Activated T-cell treated with anti-CD3 and anti-CD28 coated beads, Interleukin-2, amount 50 U/mL, for 24 hours (primary cell): ENCODE data around the gene OSER1.

ENCODE experiments used
- DNase-seq: peaks from one replicate; pipeline ENCODE4 v3.0.0-alpha.2; 2020
- H3K27ac Mint-ChIP-seq: 2 replicates; pipeline ENCODE4 v1.8.0; 2020; ENCODE audit warnings: mild to moderate bottlenecking, mixed read lengths
- H3K27me3 Mint-ChIP-seq: 2 replicates; pipeline ENCODE4 v1.8.0; 2020; ENCODE audit warnings: mixed read lengths
- H3K36me3 Mint-ChIP-seq: 2 replicates; pipeline ENCODE4 v1.8.0; 2020; ENCODE audit warnings: low read depth, mixed read lengths
- H3K4me1 Mint-ChIP-seq: 2 replicates; pipeline ENCODE4 v1.8.0; 2020; ENCODE audit warnings: low read depth, mixed read lengths
- H3K4me3 Mint-ChIP-seq: 2 replicates; pipeline ENCODE4 v1.8.0; 2020; ENCODE audit warnings: mild to moderate bottlenecking, moderate library complexity, mixed read lengths
- H3K9me3 Mint-ChIP-seq: 2 replicates; pipeline ENCODE4 v1.8.0; 2020; ENCODE audit warnings: mixed read lengths

Gene OSER1

GRCh38 chr20:44183282-44183681 is 27.3 kb downstream of the OSER1 start:
- no peak overlapping the region for H3K4me3 Mint-ChIP-seq
- peaks cover 8% of the 10 kb centered on the region for H3K4me1 Mint-ChIP-seq
- H3K27me3 Mint-ChIP-seq = peaks cover 57% of the 10 kb centered on the region
- H3K27ac Mint-ChIP-seq = no peak overlapping the region
- H3K9me3 Mint-ChIP-seq = no peaks in the 10 kb centered on the region
- H3K36me3 Mint-ChIP-seq = no peaks in the 10 kb centered on the region
- DNase-seq = no peak

- H3K27me3 Mint-ChIP-seq = peaks cover 53% of the 10 kb centered on the region
- H3K9me3 Mint-ChIP-seq = no peaks in the 10 kb centered on the region
- no peaks in the 10 kb centered on the region for H3K36me3 Mint-ChIP-seq
- H3K4me1 Mint-ChIP-seq = peaks cover 8% of the 10 kb centered on the region
- H3K4me3 Mint-ChIP-seq = no peak overlapping the region
- no peak for DNase-seq
- no peak overlapping the region for H3K27ac Mint-ChIP-seq
Measured at GRCh38 chr20:44182863-44183262, 27.7 kb downstream of the OSER1 start.

- Mint-ChIP-seq H3K4me1 (peaks cover 3% of the 10 kb centered on the region), H3K9me3 (no peaks in the 10 kb centered on the region), H3K27me3 (peaks cover 47% of the 10 kb centered on the region), H3K36me3 (no peaks in the 10 kb centered on the region), H3K4me3 (no peak overlapping the region), H3K27ac (no peak overlapping the region)
- no peak for DNase-seq
Measured at GRCh38 chr20:44182135-44182765, 28.3 kb downstream of the OSER1 start.

- Mint-ChIP-seq H3K4me3 (no peak overlapping the region), H3K27ac (no peak overlapping the region), H3K9me3 (no peaks in the 10 kb centered on the region), H3K36me3 (no peaks in the 10 kb centered on the region), H3K4me1 (peaks cover under 1% of the 10 kb centered on the region), H3K27me3 (peaks cover 42% of the 10 kb centered on the region)
- no peak for DNase-seq
Measured at GRCh38 chr20:44181611-44182010, 29.0 kb downstream of the OSER1 start.

- H3K4me1 Mint-ChIP-seq = no peaks in the 10 kb centered on the region
Measured at GRCh38 chr20:44180814-44181213, 29.8 kb downstream of the OSER1 start.

GRCh38 chr20:44176833-44177534 is 33.6 kb downstream of the OSER1 start:
- no peaks in the 10 kb centered on the region for H3K9me3 Mint-ChIP-seq
- peaks cover 25% of the 10 kb centered on the region for H3K27me3 Mint-ChIP-seq
- DNase-seq = no peak
- no peak overlapping the region for H3K4me3 Mint-ChIP-seq
- no peaks in the 10 kb centered on the region for H3K4me1 Mint-ChIP-seq
- H3K36me3 Mint-ChIP-seq = no peaks in the 10 kb centered on the region
- H3K27ac Mint-ChIP-seq = no peak overlapping the region

More at GRCh38 chr20:44180814-44181213, 29.8 kb downstream of the OSER1 start:
- H3K9me3 Mint-ChIP-seq = no peaks in the 10 kb centered on the region
- no peak for DNase-seq
- H3K4me3 Mint-ChIP-seq = no peak overlapping the region
- peaks cover 34% of the 10 kb centered on the region for H3K27me3 Mint-ChIP-seq
- no peak overlapping the region for H3K27ac Mint-ChIP-seq
- no peaks in the 10 kb centered on the region for H3K36me3 Mint-ChIP-seq

GRCh38 chr20:44174996-44175765 is 35.4 kb downstream of the OSER1 start:
- DNase-seq = no peak

GRCh38 chr20:44173846-44174245 is 36.7 kb downstream of the OSER1 start:
- Mint-ChIP-seq H3K36me3 (no peaks in the 10 kb centered on the region), H3K4me3 (no peak overlapping the region), H3K27ac (no peak overlapping the region), H3K27me3 (peaks cover 41% of the 10 kb centered on the region), H3K4me1 (no peaks in the 10 kb centered on the region), H3K9me3 (no peaks in the 10 kb centered on the region)
- DNase-seq = no peak

More at GRCh38 chr20:44174996-44175765, 35.4 kb downstream of the OSER1 start:
- H3K9me3 Mint-ChIP-seq = no peaks in the 10 kb centered on the region
- no peaks in the 10 kb centered on the region for H3K36me3 Mint-ChIP-seq
- no peaks in the 10 kb centered on the region for H3K4me1 Mint-ChIP-seq
- H3K4me3 Mint-ChIP-seq = no peak overlapping the region
- H3K27me3 Mint-ChIP-seq = peaks cover 30% of the 10 kb centered on the region
- no peak overlapping the region for H3K27ac Mint-ChIP-seq

GRCh38 chr20:44173116-44173515 is 37.5 kb downstream of the OSER1 start:
- Mint-ChIP-seq H3K27me3 (peaks cover 42% of the 10 kb centered on the region), H3K4me3 (no peak overlapping the region), H3K9me3 (no peaks in the 10 kb centered on the region)

GRCh38 chr20:44172572-44172950 is 38.0 kb downstream of the OSER1 start:
- DNase-seq = no peak
- peaks cover 46% of the 10 kb centered on the region for H3K27me3 Mint-ChIP-seq
- H3K27ac Mint-ChIP-seq = no peak overlapping the region
- H3K4me1 Mint-ChIP-seq = no peaks in the 10 kb centered on the region
- no peak overlapping the region for H3K4me3 Mint-ChIP-seq
- H3K9me3 Mint-ChIP-seq = no peaks in the 10 kb centered on the region
- H3K36me3 Mint-ChIP-seq = no peaks in the 10 kb centered on the region

More at GRCh38 chr20:44173116-44173515, 37.5 kb downstream of the OSER1 start:
- DNase-seq = no peak
- no peak overlapping the region for H3K27ac Mint-ChIP-seq
- H3K4me1 Mint-ChIP-seq = no peaks in the 10 kb centered on the region
- H3K36me3 Mint-ChIP-seq = no peaks in the 10 kb centered on the region

GRCh38 chr20:44171775-44172571 is 38.6 kb downstream of the OSER1 start:
- H3K4me1 Mint-ChIP-seq = no peaks in the 10 kb centered on the region
- H3K9me3 Mint-ChIP-seq = no peaks in the 10 kb centered on the region
- H3K4me3 Mint-ChIP-seq = no peak overlapping the region
- H3K36me3 Mint-ChIP-seq = no peaks in the 10 kb centered on the region
- no peak for DNase-seq
- H3K27me3 Mint-ChIP-seq = peaks cover 52% of the 10 kb centered on the region
- H3K27ac Mint-ChIP-seq = no peak overlapping the region

GRCh38 chr20:44170816-44171410 is 39.7 kb downstream of the OSER1 start:
- DNase-seq = no peak
- Mint-ChIP-seq H3K27me3 (peaks cover 54% of the 10 kb centered on the region), H3K27ac (no peak overlapping the region), H3K9me3 (no peaks in the 10 kb centered on the region), H3K4me1 (no peaks in the 10 kb centered on the region), H3K36me3 (no peaks in the 10 kb centered on the region), H3K4me3 (no peak overlapping the region)

- Mint-ChIP-seq H3K4me1 (no peaks in the 10 kb centered on the region), H3K27ac (no peak overlapping the region), H3K36me3 (no peaks in the 10 kb centered on the region), H3K27me3 (peaks cover 58% of the 10 kb centered on the region), H3K9me3 (no peaks in the 10 kb centered on the region), H3K4me3 (no peak overlapping the region)
- no peak for DNase-seq
Measured at GRCh38 chr20:44167736-44168135, 42.8 kb downstream of the OSER1 start.

GRCh38 chr20:44166477-44166876 is 44.1 kb downstream of the OSER1 start:
- Mint-ChIP-seq H3K36me3 (no peaks in the 10 kb centered on the region), H3K9me3 (no peaks in the 10 kb centered on the region), H3K4me1 (no peaks in the 10 kb centered on the region), H3K27me3 (peaks cover 57% of the 10 kb centered on the region), H3K4me3 (no peak overlapping the region), H3K27ac (no peak overlapping the region)
- DNase-seq = no peak
